ENCODE measurements around the gene AUTS2. TPM values are rescaled to one million over a fixed set of nuclear protein-coding genes. Genes with fewer than 3 reads are reported as not detected.
"Not testable (repeated sequence)": the region's sequence is repeated elsewhere in the genome, so short reads cannot be mapped to it uniquely, and the experiment has no call there.

The AUTS2 gene
- total and polyA plus RNA-seq, 2 of the 8 experiments (the other 6 are each of a cell fraction or from before 2014, with no cell fraction given), result 25.9 to 101 TPM

- CTCF ChIA-PET (ENCODE audit: partially characterized antibody), result interaction anchor here (1.2 kb wide), 1 partner anchor 9 kb away, joined by 3 read pairs; no protein-coding TSS in a partner anchor
- peak overlapping the region in 1 of 2 experiments; percentile 63; a peak in 1 of 4 replicates for H3K4me2 ChIP-seq (ENCODE audit: insufficient read depth in 1 of 2, low read depth in 2 of 2, low read length in 2 of 2)
Observed at GRCh38 chr7:70729553-70730157, 1131.4 kb downstream of the AUTS2 start.

More at GRCh38 chr7:70729553-70730157, 1131.4 kb downstream of the AUTS2 start:
- not testable (repeated sequence) for H3K18ac ChIP-seq (ENCODE audit: extremely low read depth, low read length); H2BK5ac ChIP-seq (ENCODE audit: low read depth, low read length); H3K23ac ChIP-seq (ENCODE audit: insufficient read length); DNase-seq (ENCODE audit: low read depth in 1 of 2, low spot score in 2 of 2); H3K4ac ChIP-seq (replicated peaks; ENCODE audit: insufficient read length, low read depth, low read length); H3K9ac ChIP-seq (replicated peaks in 1 of 4; ENCODE audit: extremely low read depth in 1 of 4, low read depth in 3 of 4, low read length in 3 of 4); H4K5ac ChIP-seq (ENCODE audit: insufficient read length, low read depth, low read length); FAIRE-seq; H3K56ac ChIP-seq (replicated peaks; ENCODE audit: insufficient read length, low read depth, low read length); H4K8ac ChIP-seq (ENCODE audit: extremely low read depth, insufficient read depth, low read length); H2AFZ ChIP-seq (ENCODE audit: low read length); H2AK5ac ChIP-seq (ENCODE audit: low read depth, low read length); H2BK12ac ChIP-seq (ENCODE audit: low read depth, low read length); H4K91ac ChIP-seq (replicated peaks; ENCODE audit: insufficient read length, low read length); H3K14ac ChIP-seq (ENCODE audit: insufficient read length); H3K9me3 ChIP-seq (ENCODE audit: insufficient read depth in 2 of 2, low read depth in 1 of 2, low read length in 1 of 2); H4K20me1 ChIP-seq (replicated peaks in 1 of 2; ENCODE audit: control insufficient read depth in 1 of 2, insufficient read depth in 2 of 2, low read length in 2 of 2); H3K27me3 ChIP-seq (replicated peaks in 1 of 4; ENCODE audit: control insufficient read depth in 3 of 4, extremely low read depth in 1 of 4, insufficient read depth in 3 of 4, low read length in 3 of 4); H2BK15ac ChIP-seq (ENCODE audit: low read length); H2BK20ac ChIP-seq (ENCODE audit: low read length); H3K23me2 ChIP-seq (ENCODE audit: low read depth, low read length); H2BK120ac ChIP-seq (replicated peaks; ENCODE audit: low read depth, low read length)
- peaks cover 6 to 35% (median 27%) of the 10 kb centered on the region in 4 experiments for H3K4me1 ChIP-seq (replicated peaks in 1 of 4; ENCODE audit: control insufficient read depth in 3 of 4, insufficient read depth in 4 of 4, low read length in 3 of 4)
- H3K27ac ChIP-seq (ENCODE audit: low read depth, low read length), result 0 out of 2 replicates have a peak overlapping the region, but pooled peaks have one; percentile 39
- peak overlapping the region in 1 of 4 experiments; percentile 15; a peak in 2 of 8 replicates for H3K4me3 ChIP-seq (ENCODE audit: extremely low read depth in 1 of 4, insufficient read depth in 2 of 4, low read depth in 3 of 4, low read length in 4 of 4)
- H3K79me2 ChIP-seq (ENCODE audit: control insufficient read depth in 1 of 2, insufficient read depth in 2 of 2, low read length in 2 of 2), result peaks cover 22 to 93% of the 10 kb centered on the region in 2 experiments; a peak in 3 of 4 replicates
- 96% methylated on average over 13 of the region's 13 CpGs; no CpG with 5 or more reads in 1 of the 2 experiments for WGBS, 2 experiments (ENCODE audit: extremely low coverage in 1 of 2, insufficient coverage in 1 of 2, insufficient read length in 1 of 2, insufficient replicate concordance in 2 of 2, low coverage in 1 of 2, low lambda C conversion rate in 2 of 2, missing lambda C conversion rate in 1 of 2)
- POLR2A ChIA-PET (ENCODE audit: partially characterized antibody), result interaction anchor here (1.5 kb wide), 1 partner anchor 25 kb away, joined by 4 read pairs; no protein-coding TSS in a partner anchor
- peaks cover 11% of the 10 kb centered on the region for H3K79me1 ChIP-seq (ENCODE audit: low read depth, low read length)
- H3K36me3 ChIP-seq (ENCODE audit: control insufficient read depth in 2 of 4, insufficient read depth in 4 of 4, low read length in 3 of 4), result peaks cover 0 to 14% (median 3%) of the 10 kb centered on the region in 4 experiments; a peak in 1 of 8 replicates
